KMS-11 (cell line): ENCODE results near the gene ZNF219.

Source experiments
- H2AFZ ChIP-seq: fragments of 200-600 bp; sonication (generic); 2 replicates; pipeline ENCODE4 v1.6.1; 2016; ENCODE audit warnings: antibody characterized with exemption, mixed run types, low read depth
- H3K27ac ChIP-seq: fragments of 200-600 bp; sonication (generic); 2 replicates; pipeline ENCODE4 v1.6.1; 2016; ENCODE audit warnings: mild to moderate bottlenecking, mixed run types
- H3K27me3 ChIP-seq: fragments of 200-600 bp; sonication (generic); 2 replicates; pipeline ENCODE4 v1.6.1; 2017; ENCODE audit warnings: mild to moderate bottlenecking, low read depth, mixed run types, moderate library complexity; ENCODE audit not compliant: insufficient read depth
- H3K36me3 ChIP-seq: fragments of 200-600 bp; sonication (generic); 2 replicates; pipeline ENCODE4 v1.6.1; 2017; ENCODE audit warnings: mild to moderate bottlenecking, mixed run types; ENCODE audit not compliant: insufficient read depth
- H3K4me1 ChIP-seq: fragments of 200-600 bp; sonication (generic); 2 replicates; pipeline ENCODE4 v1.6.1; 2016; ENCODE audit warnings: mild to moderate bottlenecking, low read depth, mixed run types; ENCODE audit not compliant: poor library complexity, severe bottlenecking
- H3K4me2 ChIP-seq: fragments of 200-600 bp; sonication (generic); 2 replicates; pipeline ENCODE4 v1.7.0; 2016; ENCODE audit warnings: mild to moderate bottlenecking, mixed run types
- H3K4me3 ChIP-seq: fragments of 200-600 bp; sonication (generic); IDR thresholded peaks from 2 replicates; pipeline ENCODE4 v1.6.1; 2017; ENCODE audit warnings: low read depth, low read length, mixed read lengths; ENCODE audit not compliant: insufficient read depth
- H3K79me2 ChIP-seq: fragments of 200-600 bp; sonication (generic); 2 replicates; pipeline ENCODE4 v1.6.1; 2016; ENCODE audit warnings: low read depth, mixed run types; ENCODE audit not compliant: insufficient read depth
- H3K9ac ChIP-seq: fragments of 200-600 bp; sonication (generic); 2 replicates; pipeline ENCODE4 v1.6.1; 2016; ENCODE audit warnings: mild to moderate bottlenecking, mixed run types
- H4K20me1 ChIP-seq: fragments of 200-600 bp; sonication (generic); 2 replicates; pipeline ENCODE4 v1.6.1; 2016; ENCODE audit warnings: mild to moderate bottlenecking, mixed run types; ENCODE audit not compliant: insufficient read depth
- CTCF ChIP-seq: fragments of 200-600 bp; sonication (generic); conservative IDR thresholded peaks from 2 replicates; pipeline ENCODE4 v1.6.1; 2017; ENCODE audit warnings: low read depth, mild to moderate bottlenecking, antibody characterized with exemption, low read length, moderate library complexity, mixed read lengths

The ZNF219 gene

GRCh38 chr14:21133901-21134300 lies 35.4 kb upstream of the ZNF219 start:
- Histone ChIP-seq H3K9ac (no peak overlapping the region), H3K36me3 (no peaks in the 10 kb centered on the region), H3K27me3 (no peaks in the 10 kb centered on the region), H3K79me2 (no peaks in the 10 kb centered on the region), H2AFZ (no peak overlapping the region), H3K4me3 (no peak overlapping the region), H3K4me1 (no peaks in the 10 kb centered on the region), H3K4me2 (no peak overlapping the region), H3K27ac (no peak overlapping the region), H4K20me1 (no peaks in the 10 kb centered on the region)
- TF ChIP-seq CTCF = no peak

GRCh38 chr14:21123429-21123828 lies 25.0 kb upstream of the ZNF219 start:
- Histone ChIP-seq H3K4me1 (peaks cover 11% of the 10 kb centered on the region), H4K20me1 (no peaks in the 10 kb centered on the region), H3K36me3 (no peaks in the 10 kb centered on the region), H2AFZ (no peak overlapping the region), H3K9ac (no peak overlapping the region), H3K79me2 (no peaks in the 10 kb centered on the region), H3K27me3 (no peaks in the 10 kb centered on the region), H3K4me2 (no peak overlapping the region), H3K4me3 (no peak overlapping the region), H3K27ac (no peak overlapping the region)
- no peak for TF ChIP-seq CTCF

- TF ChIP-seq CTCF = no peak
- H3K4me3 ChIP-seq = no peak overlapping the region
- no peak overlapping the region for H3K4me2 ChIP-seq
- no peak overlapping the region for H2AFZ ChIP-seq
- H3K4me1 ChIP-seq = peaks cover 11% of the 10 kb centered on the region
- no peaks in the 10 kb centered on the region for H3K79me2 ChIP-seq
- H3K27ac ChIP-seq = no peak overlapping the region
- no peaks in the 10 kb centered on the region for H3K27me3 ChIP-seq
- no peak overlapping the region for H3K9ac ChIP-seq
- no peaks in the 10 kb centered on the region for H4K20me1 ChIP-seq
- H3K36me3 ChIP-seq = no peaks in the 10 kb centered on the region
These were observed 22.7 kb upstream of the ZNF219 start for GRCh38 chr14:21121122-21121521.

- TF ChIP-seq CTCF = no peak
These were observed 22.2 kb upstream of the ZNF219 start for GRCh38 chr14:21120686-21121085.

GRCh38 chr14:21118933-21119332 lies 20.5 kb upstream of the ZNF219 start:
- no peaks in the 10 kb centered on the region for H3K79me2 ChIP-seq
- no peak overlapping the region for H3K4me3 ChIP-seq
- H3K9ac ChIP-seq = no peak overlapping the region
- no peak overlapping the region for H3K27ac ChIP-seq
- no peaks in the 10 kb centered on the region for H4K20me1 ChIP-seq
- H3K27me3 ChIP-seq = no peaks in the 10 kb centered on the region
- TF ChIP-seq CTCF = no peak
- no peak overlapping the region for H3K4me2 ChIP-seq
- peaks cover 7% of the 10 kb centered on the region for H3K4me1 ChIP-seq
- H2AFZ ChIP-seq = no peak overlapping the region
- no peaks in the 10 kb centered on the region for H3K36me3 ChIP-seq

More at GRCh38 chr14:21120686-21121085, 22.2 kb upstream of the ZNF219 start:
- H3K4me1 ChIP-seq = peaks cover 11% of the 10 kb centered on the region
- H3K27me3 ChIP-seq = no peaks in the 10 kb centered on the region
- no peaks in the 10 kb centered on the region for H3K36me3 ChIP-seq
- no peak overlapping the region for H3K4me2 ChIP-seq
- H3K79me2 ChIP-seq = no peaks in the 10 kb centered on the region
- H2AFZ ChIP-seq = no peak overlapping the region
- no peak overlapping the region for H3K9ac ChIP-seq
- H4K20me1 ChIP-seq = no peaks in the 10 kb centered on the region
- no peak overlapping the region for H3K27ac ChIP-seq
- H3K4me3 ChIP-seq = no peak overlapping the region
